GF-D8 (cell line): ENCODE data around the gene PCED1B.
"Not testable (repeated sequence)": the region's sequence is repeated elsewhere in the genome, so short reads cannot be mapped to it uniquely, and the experiment has no call there.

Experiments
- DNase-seq: peaks from one replicate; lab custom pipeline; 2025; lab: John Stamatoyannopoulos, UW

Gene PCED1B

GRCh38 chr12:47206450-47207339 is 127.3 kb downstream of the PCED1B start:
- no peak for DNase-seq

GRCh38 chr12:47207340-47207717 is 127.9 kb downstream of the PCED1B start:
- peak; percentile 99 for DNase-seq

GRCh38 chr12:47207829-47208248 is 128.4 kb downstream of the PCED1B start:
- DNase-seq: peak; percentile 86

GRCh38 chr12:47209014-47209413 is 129.6 kb downstream of the PCED1B start:
- DNase-seq: no peak

- DNase-seq: no peak
Measured at GRCh38 chr12:47210776-47211175, 131.4 kb downstream of the PCED1B start.

- DNase-seq: no peak
Measured at GRCh38 chr12:47212701-47213039, 133.2 kb downstream of the PCED1B start.

GRCh38 chr12:47213396-47213795 is 134.0 kb downstream of the PCED1B start:
- DNase-seq: no peak

- no peak for DNase-seq
Measured at GRCh38 chr12:47214001-47214619, 134.7 kb downstream of the PCED1B start.

- DNase-seq: no peak
Measured at GRCh38 chr12:47214771-47215170, 135.3 kb downstream of the PCED1B start.

- DNase-seq: peak; percentile 87
Measured at GRCh38 chr12:47216150-47216677, 136.8 kb downstream of the PCED1B start.

- DNase-seq: not testable (repeated sequence)
Measured at GRCh38 chr12:47217595-47217869, 138.1 kb downstream of the PCED1B start.

GRCh38 chr12:47218191-47218654 is 138.8 kb downstream of the PCED1B start:
- no peak for DNase-seq

- no peak for DNase-seq
Measured at GRCh38 chr12:47219243-47219642, 139.8 kb downstream of the PCED1B start.

- DNase-seq: no peak
Measured at GRCh38 chr12:47221256-47222023, 142.0 kb downstream of the PCED1B start.

- DNase-seq: no peak
Measured at GRCh38 chr12:47222520-47223030, 143.2 kb downstream of the PCED1B start.

- no peak for DNase-seq
Measured at GRCh38 chr12:47223031-47223847, 143.8 kb downstream of the PCED1B start.

- no peak for DNase-seq
Measured at GRCh38 chr12:47223848-47224213, 144.4 kb downstream of the PCED1B start.

- no peak for DNase-seq
Measured at GRCh38 chr12:47224563-47225133, 145.2 kb downstream of the PCED1B start.

GRCh38 chr12:47225356-47225755 is 145.9 kb downstream of the PCED1B start:
- DNase-seq: no peak

GRCh38 chr12:47226199-47226598 is 146.8 kb downstream of the PCED1B start:
- DNase-seq: no peak

GRCh38 chr12:47228802-47229201 is 149.4 kb downstream of the PCED1B start:
- no peak for DNase-seq
